Heart right ventricle (tissue), 16 donors: ENCODE results near the gene PPT2. TPM values are rescaled to one million over a fixed set of nuclear protein-coding genes. Genes with fewer than 3 reads are reported as not detected.
A peak's percentile ranks its signal among the peaks of the same experiment; 100 is the strongest.

Experiments used
- ATAC-seq, 8 donors: fragments of 200-7000 bp; cut with Tn5 transposase; one replicate each; pipeline ENCODE4 v1.9.1; 2020; ENCODE audit warnings: mild to moderate bottlenecking in 8 of 8, moderate library complexity in 8 of 8, moderate number of reproducible peaks in 1 of 8
- DNase-seq, 2 donors: peaks; one replicate each; pipeline ENCODE4 v3.0.0-alpha.2; 2020
- H3K27ac ChIP-seq, 10 donors: fragments of 200-600 bp; sonication (generic) in 2 of 10; one replicate each; pipeline versions ENCODE4 v1.5.0 to v1.8.0; 2020 to 2022; ENCODE audit warnings: mild to moderate bottlenecking in 3 of 10
- H3K27me3 ChIP-seq, 7 donors: fragments of 200-600 bp; one replicate each; pipeline ENCODE4 v1.8.0; 2021 to 2022; ENCODE audit warnings: mild to moderate bottlenecking in 2 of 7
- H3K36me3 ChIP-seq, 9 donors: fragments of 200-600 bp; sonication (generic) in 1 of 9; one replicate each; pipeline versions ENCODE4 v1.5.0 to v1.8.0; 2020 to 2022; ENCODE audit warnings: mild to moderate bottlenecking in 2 of 9
- H3K4me1 ChIP-seq, 9 donors: fragments of 200-600 bp; sonication (generic) in 1 of 9; one replicate each; pipeline versions ENCODE4 v1.5.0 to v1.8.0; 2020 to 2022; ENCODE audit warnings: mild to moderate bottlenecking in 4 of 9
- H3K4me3 ChIP-seq, 10 donors: fragments of 200-600 bp; sonication (generic) in 2 of 10; one replicate each; pipeline versions ENCODE4 v1.5.0 to v1.8.0; 2020 to 2022; ENCODE audit warnings: mild to moderate bottlenecking in 7 of 10, moderate library complexity in 2 of 10
- H3K9me3 ChIP-seq, 11 donors: fragments of 200-600 bp in 10 of 11; sonication (generic) in 2 of 11; one replicate each; pipeline versions ENCODE4 v1.5.0 to v1.8.0; 2013 to 2022; ENCODE audit warnings: mild to moderate bottlenecking in 2 of 11, control low read depth in 1 of 11, moderate library complexity in 1 of 11
- WGBS, 2 donors: extraction: QIAGEN DNeasy Blood & Tissue Kit; methylation state at CpG; one replicate each; pipeline ENCODE4 v1.1.7; 2013; ENCODE audit warnings: inconsistent platforms in 1 of 2; 5-methylcytosine and 5-hydroxymethylcytosine counted together
- intact Hi-C, 10 donors: fragments of 100-400 bp; cut with DNase I; formaldehyde crosslinking; loops; one replicate each; pipeline versions ENCODE4 v1.11.1 to v1.14.2; 2022
- polyA plus RNA-seq, 2 donors: library from polyadenylated mRNA; stranded (reverse); fragments of 200-250 nt; gene quantifications; one replicate each; pipeline ENCODE4 v1.2.3, GENCODE V29; 2013
- total RNA-seq, 10 donors: library from RNA; stranded (reverse); fragmentation: NEBNext Ultra II Directional in 3 of 10; extraction: Animal tissue kit (Norgen Biotek cat#: 25700) in 3 of 10; gene quantifications; one replicate each; pipeline versions ENCODE4 v1.2.1 to v1.2.4, GENCODE V29; 2021 to 2023
- TF ChIP-seq, protein P1 (sequence below), 9 donors: fragments of 200-600 bp; sonication (generic) in 2 of 9; IDR thresholded peaks; one replicate each; pipeline versions ENCODE4 v1.5.0 to v1.8.0; 2021 to 2022; ENCODE audit warnings: antibody characterized with exemption in 9 of 9, mild to moderate bottlenecking in 5 of 9, moderate library complexity in 1 of 9
- donor health status: Arrhythmogenic right ventricular cardiomyopathy.
- donor health status: ischemic (EF 13 %, LVEDD 7.1; RV severe dilation, severe dysfunction).
- donor health status: healthy with polysubstance abuse.
- donor health status: DM: no; HTN: yes; CAD: no.
- donor health status: DM: no; HTN: no; CAD: no.
- donor health status: ischemic (EF 25% LVEDD 6.9; RV normal size, moderate dysfunction).
- donor health status: ischemic (EF 25% LVEDD 5.7; RV mildly dilated, moderate dysfunction).
- donor health status: healthy.
- donor health status: DM: yes; HTN: yes; CAD: no.
- donor health status: Ischemic cardiomyopathy.
- donor health status: ischemic (EF 35%, LVEDD 5.7; RV mildly dilated, moderate dysfunction).
- donor health status: nonischemic (EF 11% LVEDD 7.7; RV severe dilation, severe dysfunction).
- donor health status: DM: yes; HTN: yes; CAD: no.
- donor health status: PGD.
- donor health status: ischemic (EF 29% LVEDD 5.4; RV normal size, mild dysfunction).
- donor health status: nonischemic (EF 23%, LVEDD 6.1; RV moderate dilation, normal function).

The PPT2 gene
- total and polyA plus RNA-seq, 12 donors = 16.8 to 31.8 (median 22.2) TPM

GRCh38 chr6:32146687-32147086 lies 7.3 kb upstream of the PPT2 start:
- H3K9me3 ChIP-seq = no peaks in the 10 kb centered on the region
- peaks cover 0 to 16% (median 0%) of the 10 kb centered on the region in 9 donors for H3K4me1 ChIP-seq
- TF ChIP-seq, protein P1, sequence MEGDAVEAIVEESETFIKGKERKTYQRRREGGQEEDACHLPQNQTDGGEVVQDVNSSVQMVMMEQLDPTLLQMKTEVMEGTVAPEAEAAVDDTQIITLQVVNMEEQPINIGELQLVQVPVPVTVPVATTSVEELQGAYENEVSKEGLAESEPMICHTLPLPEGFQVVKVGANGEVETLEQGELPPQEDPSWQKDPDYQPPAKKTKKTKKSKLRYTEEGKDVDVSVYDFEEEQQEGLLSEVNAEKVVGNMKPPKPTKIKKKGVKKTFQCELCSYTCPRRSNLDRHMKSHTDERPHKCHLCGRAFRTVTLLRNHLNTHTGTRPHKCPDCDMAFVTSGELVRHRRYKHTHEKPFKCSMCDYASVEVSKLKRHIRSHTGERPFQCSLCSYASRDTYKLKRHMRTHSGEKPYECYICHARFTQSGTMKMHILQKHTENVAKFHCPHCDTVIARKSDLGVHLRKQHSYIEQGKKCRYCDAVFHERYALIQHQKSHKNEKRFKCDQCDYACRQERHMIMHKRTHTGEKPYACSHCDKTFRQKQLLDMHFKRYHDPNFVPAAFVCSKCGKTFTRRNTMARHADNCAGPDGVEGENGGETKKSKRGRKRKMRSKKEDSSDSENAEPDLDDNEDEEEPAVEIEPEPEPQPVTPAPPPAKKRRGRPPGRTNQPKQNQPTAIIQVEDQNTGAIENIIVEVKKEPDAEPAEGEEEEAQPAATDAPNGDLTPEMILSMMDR (IDR thresholded peaks at IDR 0.05) = no peak
- WGBS, 2 donors = 29% methylated on average over 4 of the region's 4 CpGs
- intact Hi-C loops = no loop called here
- no peak overlapping the region for H3K27ac ChIP-seq
- no peak overlapping the region for H3K4me3 ChIP-seq
- H3K27me3 ChIP-seq = peaks cover 0 to 50% (median 8%) of the 10 kb centered on the region in 7 donors
- peaks cover 0 to 9% (median 0%) of the 10 kb centered on the region in 9 donors for H3K36me3 ChIP-seq
- DNase-seq (no peak), ATAC-seq (no peak)

- Histone ChIP-seq H3K4me1 (peaks cover 0 to 22% (median 6%) of the 10 kb centered on the region in 9 donors), H3K27me3 (peaks cover 0 to 57% (median 8%) of the 10 kb centered on the region in 7 donors), H3K4me3 (no peak overlapping the region), H3K36me3 (peaks cover 0 to 9% (median 0%) of the 10 kb centered on the region in 9 donors), H3K9me3 (no peaks in the 10 kb centered on the region), H3K27ac (no peak overlapping the region)
- intact Hi-C loops = no loop called here
- WGBS, 2 donors = 91 to 96% methylated on average over 4 of the region's 4 CpGs
- TF ChIP-seq, protein P1 (IDR thresholded peaks at IDR 0.05) = no peak
- DNase-seq (no peak), ATAC-seq (no peak)
Observed at GRCh38 chr6:32147401-32148132, 6.4 kb upstream of the PPT2 start.

DNA sequence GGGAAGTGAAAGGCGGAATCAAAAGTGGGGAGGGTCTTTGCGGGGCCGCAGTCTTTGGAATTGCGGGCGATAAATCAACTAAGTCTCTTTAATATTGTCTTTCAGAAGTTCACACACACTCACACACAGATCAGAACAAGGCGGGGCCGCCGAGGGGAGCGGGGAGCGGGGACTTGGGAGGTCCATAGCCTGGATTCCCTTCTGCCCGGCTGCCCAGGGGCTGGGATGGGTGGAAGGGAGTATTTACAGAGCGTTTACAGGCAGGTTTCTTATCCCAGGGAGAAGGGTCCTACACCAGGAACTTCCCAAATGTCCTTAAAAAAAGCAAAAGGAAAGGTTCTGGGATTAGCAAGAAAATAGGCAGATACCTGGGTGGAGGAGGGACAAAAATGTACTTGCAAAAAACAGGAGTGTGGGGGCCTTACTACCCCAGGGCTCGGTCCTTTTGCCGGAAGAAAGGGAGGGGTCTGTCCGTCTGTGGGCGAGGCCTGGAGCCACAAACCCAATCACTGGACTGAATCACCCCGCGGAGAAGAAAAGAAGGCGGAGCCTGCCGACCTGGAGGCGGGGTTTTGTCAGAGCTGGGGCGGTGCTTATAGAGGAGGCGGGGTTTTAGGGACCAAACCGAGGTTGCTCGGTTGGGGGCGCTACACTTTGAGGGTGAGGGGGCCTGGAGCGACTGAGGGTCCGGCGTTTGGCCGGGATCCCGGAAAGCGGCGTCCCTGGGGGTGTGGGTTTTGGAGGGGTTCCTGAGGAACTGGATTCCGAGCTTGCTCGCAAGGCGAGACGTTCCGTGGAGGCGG lies 5.5 kb upstream of the PPT2 start:
- Histone ChIP-seq H3K27ac (no peak overlapping the region), H3K9me3 (no peaks in the 10 kb centered on the region), H3K4me3 (peak overlapping the region in 8 of 10 donors; percentile 14 to 40 (median 26)), H3K27me3 (peaks cover 0 to 66% (median 8%) of the 10 kb centered on the region in 7 donors), H3K4me1 (peaks cover 0 to 31% (median 15%) of the 10 kb centered on the region in 9 donors), H3K36me3 (peaks cover 0 to 9% (median 0%) of the 10 kb centered on the region in 9 donors)
- WGBS, 2 donors = 17 to 29% methylated on average over 39 of the region's 39 CpGs
- DNase-seq = peak; percentile 53 to 64
- TF ChIP-seq, protein P1 (IDR thresholded peaks at IDR 0.05) = peak in 3 of 9 donors; percentile 14 to 21 (median 20)
- intact Hi-C loops = no loop called here
- ATAC-seq = peak in 5 of 8 donors; percentile 16 to 70 (median 26)

- DNase-seq (no peak), ATAC-seq (no peak)
- H3K36me3 ChIP-seq = peaks cover 0 to 9% (median 0%) of the 10 kb centered on the region in 9 donors
- intact Hi-C loops = no loop called here
- peaks cover 0 to 72% (median 8%) of the 10 kb centered on the region in 7 donors for H3K27me3 ChIP-seq
- peaks cover 0 to 38% (median 16%) of the 10 kb centered on the region in 9 donors for H3K4me1 ChIP-seq
- TF ChIP-seq, protein P1 (IDR thresholded peaks at IDR 0.05) = peak in 1 of 9 donors; percentile 2
- H3K4me3 ChIP-seq = peak overlapping the region in 8 of 10 donors; percentile 14 to 40 (median 26)
- no peaks in the 10 kb centered on the region for H3K9me3 ChIP-seq
- 41 to 49% methylated on average over 43 to 47 of the region's 47 CpGs for WGBS, 2 donors
- no peak overlapping the region for H3K27ac ChIP-seq
Observed at GRCh38 chr6:32149092-32149755, 4.7 kb upstream of the PPT2 start.
